Measurements from ENCODE around the gene RING1. TPM values are rescaled to one million over a fixed set of nuclear protein-coding genes. Genes with fewer than 3 reads are reported as not detected.

The RING1 gene
- polyA plus RNA-seq, 1 of the 3 experiments (the other 2 are of a cell fraction): 61.3 TPM

- peaks cover 79% of the 10 kb centered on the region for H3K27me3 ChIP-seq (ENCODE audit: insufficient read depth)
- TF ChIP-seq EZH2phosphoT487 (IDR thresholded peaks at IDR 0.05; ENCODE audit: borderline replicate concordance, low read depth) (no peak), USF2 (IDR thresholded peaks at IDR 0.05; ENCODE audit: borderline replicate concordance, low read depth, low read length) (no peak), REST (IDR thresholded peaks at IDR 0.05; ENCODE audit: low read depth, low read length) (no peak), NFIC (IDR thresholded peaks at IDR 0.05; ENCODE audit: borderline replicate concordance) (no peak), SIN3A (IDR thresholded peaks at IDR 0.05; ENCODE audit: borderline replicate concordance, low read depth, low read length) (no peak), IRF3 (IDR thresholded peaks at IDR 0.05; ENCODE audit: low read depth, low read length) (no peak), FOXJ3 (CRISPR knock-in tag; IDR thresholded peaks at IDR 0.05) (no peak), GABPA (IDR thresholded peaks at IDR 0.05; ENCODE audit: low read depth) (no peak), EP300 (IDR thresholded peaks at IDR 0.05; ENCODE audit: borderline replicate concordance in 1 of 2, low read depth in 1 of 2, low read length in 1 of 2) (no peak), YY1 (IDR thresholded peaks at IDR 0.05; ENCODE audit: low read depth) (no peak), JUND (IDR thresholded peaks at IDR 0.05) (no peak), FOXM1 (IDR thresholded peaks at IDR 0.05; ENCODE audit: low read depth) (no peak), FOSL2 (IDR thresholded peaks at IDR 0.05; ENCODE audit: borderline replicate concordance, low read depth) (no peak), RXRA (IDR thresholded peaks at IDR 0.05; ENCODE audit: borderline replicate concordance, low read depth) (no peak), ZBTB33 (IDR thresholded peaks at IDR 0.05; ENCODE audit: borderline replicate concordance, low read depth) (no peak)
These were observed 26.9 kb downstream of the RING1 start for GRCh38 chr6:33235221-33235634.

More at GRCh38 chr6:33235221-33235634, 26.9 kb downstream of the RING1 start:
- no peaks in the 10 kb centered on the region for H4K20me1 ChIP-seq (ENCODE audit: insufficient read depth)
- H2AFZ ChIP-seq (ENCODE audit: low read depth): no peak overlapping the region
- H3K27ac ChIP-seq (ENCODE audit: low read depth in 2 of 2, low read length in 1 of 2): no peak overlapping the region
- CTCF ChIA-PET: interaction anchor here (1.1 to 9.1 kb wide), 3 partner anchors 13 to 109 kb away, joined by 4 to 68 read pairs (median 6); no protein-coding TSS in a partner anchor
- no peaks in the 10 kb centered on the region for H3K79me2 ChIP-seq (ENCODE audit: insufficient read depth)
- no peaks in the 10 kb centered on the region for H3K36me3 ChIP-seq (replicated peaks in 1 of 2; ENCODE audit: control insufficient read depth in 1 of 2, insufficient read depth in 2 of 2, low read length in 1 of 2)
- H3K4me3 ChIP-seq (ENCODE audit: low read depth in 2 of 2, low read length in 1 of 2): no peak overlapping the region
- H3F3A ChIP-seq (replicated peaks; ENCODE audit: insufficient read depth): no peaks in the 10 kb centered on the region
- H3K9me2 ChIP-seq: no peaks in the 10 kb centered on the region
- POLR2A ChIA-PET: no interaction called here
- 17% methylated on average over 6 of the region's 6 CpGs for WGBS (ENCODE audit: low lambda C conversion rate)
- no peak for DNase-seq
- no peaks in the 10 kb centered on the region for H3K9me3 ChIP-seq
- no peaks in the 10 kb centered on the region; a peak in 1 of 4 replicates for H3K4me1 ChIP-seq (ENCODE audit: control insufficient read depth in 1 of 2, insufficient read depth in 2 of 2, low read depth in 1 of 2, low read length in 1 of 2)
- H3K9ac ChIP-seq: no peak overlapping the region
- no peak overlapping the region for H3K4me2 ChIP-seq

Data from SK-N-SH (cell line).